Activated effector memory CD4-positive, alpha-beta T cell treated with Interleukin-2 at 50 U/mL for 16 hours (primary cell): Measurements from ENCODE around the gene CPNE4.
A peak's percentile ranks its signal among the peaks of the same experiment; 100 is the strongest.
"Not testable (repeated sequence)": the region's sequence is repeated elsewhere in the genome, so short reads cannot be mapped to it uniquely, and the experiment has no call there.

Experiments
- DNase-seq: peaks from one replicate; pipeline ENCODE4 v3.0.0-alpha.2; 2020

The CPNE4 gene

DNA sequence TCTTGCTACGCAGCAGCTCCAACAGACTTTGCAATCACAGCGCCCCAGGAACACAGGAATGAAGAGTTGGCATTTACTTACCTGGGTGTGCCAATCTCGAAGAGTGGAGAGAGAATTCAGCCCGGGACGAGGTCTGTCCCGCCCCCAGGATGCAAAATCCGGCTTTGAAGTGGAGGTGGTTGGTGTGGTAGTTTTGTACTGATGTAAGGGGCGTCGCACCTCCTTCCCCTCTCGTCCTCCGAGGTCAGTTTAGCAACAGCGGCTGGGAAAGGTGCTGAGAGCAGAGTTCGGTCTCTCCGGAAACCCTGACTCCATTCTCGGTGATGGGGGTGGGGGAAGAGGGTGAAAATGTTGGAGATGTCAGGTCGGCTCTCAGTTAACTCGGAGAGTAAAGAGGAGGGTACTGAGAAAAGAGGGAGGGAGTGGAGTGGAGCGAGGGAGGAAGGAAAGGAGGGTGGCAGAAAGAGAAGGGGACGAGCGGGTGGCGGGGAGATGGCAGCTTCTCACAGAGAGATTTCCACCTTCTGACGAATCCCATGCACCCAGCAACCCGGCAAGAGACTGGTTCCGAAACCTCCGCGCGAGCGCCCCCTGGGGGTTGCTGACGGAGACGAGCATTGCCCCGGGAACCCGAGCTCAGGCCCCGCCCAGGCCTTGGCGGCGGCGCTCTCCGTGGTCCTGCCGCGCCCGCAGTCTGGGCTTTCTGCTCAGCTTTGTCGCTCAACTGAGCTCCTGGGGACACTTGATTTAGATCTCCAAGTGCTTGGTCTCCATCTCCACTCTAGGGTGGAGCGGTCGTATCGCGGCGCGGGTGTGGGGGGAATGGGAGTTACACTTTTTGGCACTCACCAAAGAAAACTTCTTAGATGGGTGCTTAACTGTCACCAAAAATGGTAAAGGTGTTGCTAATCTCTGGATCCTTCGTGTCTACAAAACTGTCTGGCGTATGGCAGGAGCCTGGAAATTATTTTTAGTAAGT, at the start of gene CPNE4:
CPNE4 (minus strand) TSS at position 529 of the 979 bp plus-strand sequence.
- DNase-seq = peak; percentile 15

DNA sequence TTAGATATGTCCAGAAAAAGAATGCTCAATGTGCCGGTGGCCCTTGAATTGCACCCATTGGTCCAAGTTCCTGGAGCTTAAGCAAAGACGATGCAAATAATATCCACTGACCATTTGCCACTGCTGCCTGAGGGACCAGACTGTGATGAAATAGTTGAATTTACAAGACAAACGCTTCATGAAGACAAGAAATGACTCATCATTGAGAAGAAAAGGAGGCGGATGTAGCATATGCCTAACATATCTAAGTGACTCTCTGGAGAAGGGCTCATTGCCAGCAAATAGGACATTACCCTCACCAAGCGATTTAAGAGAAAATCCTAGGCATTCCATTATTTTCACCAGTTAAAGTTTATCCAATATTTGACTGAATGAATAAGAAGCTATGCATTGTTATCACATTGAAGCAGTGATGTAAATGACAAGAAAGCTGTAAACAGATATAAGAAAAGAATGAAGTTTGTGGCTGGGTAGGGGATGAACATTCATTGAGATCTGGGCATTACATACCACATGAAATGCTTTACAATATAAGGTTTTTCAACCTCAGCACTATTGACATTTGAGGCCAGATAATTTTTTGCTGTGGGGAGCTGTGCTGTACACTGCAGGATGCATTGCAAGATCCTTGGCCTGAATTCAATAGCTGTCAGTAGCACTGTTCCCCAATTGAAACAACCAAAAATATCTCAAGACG, 48.9 kb upstream of the CPNE4 start:
- DNase-seq = no peak

DNA sequence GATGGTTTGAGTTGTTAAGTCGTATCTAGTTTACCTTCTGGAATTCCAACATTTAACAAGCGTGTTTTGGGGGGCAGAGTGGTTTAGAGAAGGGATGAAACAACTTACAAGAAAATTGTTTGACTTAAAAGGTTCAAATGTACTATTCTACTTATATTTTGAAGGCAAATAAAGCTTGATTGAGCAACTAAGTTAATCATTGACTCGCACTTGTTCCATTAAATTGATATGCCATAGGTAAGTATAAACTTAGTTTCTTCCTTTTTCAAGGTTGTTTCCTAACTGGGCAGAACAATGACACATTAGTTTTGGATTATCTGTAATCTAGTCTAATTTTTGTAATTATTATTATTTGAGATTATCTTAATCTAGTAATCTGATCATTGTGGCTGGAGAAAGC, 48.3 kb upstream of the CPNE4 start:
- no peak for DNase-seq

GRCh38 chr3:132079147-132079546, 44.3 kb upstream of the CPNE4 start:
- no peak for DNase-seq

DNA sequence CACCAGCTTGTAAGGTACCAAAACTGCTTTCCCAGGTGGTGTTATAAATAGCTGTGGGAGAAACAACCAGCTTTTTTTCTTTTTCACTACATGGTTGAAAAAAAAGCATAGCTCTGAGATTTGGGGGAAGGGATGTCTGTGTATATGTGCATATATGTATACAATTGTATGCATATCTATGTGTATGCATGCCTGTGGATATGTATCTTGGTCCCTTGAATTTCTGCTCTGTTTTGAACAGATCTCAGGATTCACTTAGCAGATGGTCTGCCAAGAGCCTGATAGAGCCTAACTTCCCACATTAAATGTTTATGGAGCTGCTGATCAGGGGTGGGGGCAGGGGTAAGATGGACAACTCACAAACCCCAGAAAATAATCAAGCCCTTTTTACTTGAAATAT, 39.0 kb upstream of the CPNE4 start:
- no peak for DNase-seq

- DNase-seq = no peak
Measured at GRCh38 chr3:132071043-132071442, 36.2 kb upstream of the CPNE4 start.

- no peak for DNase-seq
Measured at GRCh38 chr3:132064114-132064513, 29.3 kb upstream of the CPNE4 start.

DNA sequence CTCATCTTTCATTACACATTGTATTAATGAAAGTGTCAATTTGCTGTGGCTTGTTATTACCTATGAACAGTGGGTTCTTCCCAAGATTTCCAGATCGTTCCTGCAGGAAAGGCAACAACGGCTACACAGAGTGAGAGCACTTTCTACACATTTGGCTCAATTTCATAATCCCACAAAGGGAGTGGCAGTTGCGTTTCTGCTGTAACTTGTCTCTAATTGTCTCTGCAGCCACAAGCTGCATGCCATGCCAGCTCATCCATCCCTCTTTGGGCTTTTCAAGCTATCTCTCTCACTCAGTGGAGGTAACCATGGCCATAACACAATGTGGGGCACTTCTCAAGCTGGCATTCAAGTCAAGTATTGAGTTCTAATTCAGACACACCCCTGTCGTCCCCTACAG, 27.7 kb upstream of the CPNE4 start:
- no peak for DNase-seq

GRCh38 chr3:132055872-132056271, 21.1 kb upstream of the CPNE4 start:
- no peak for DNase-seq

DNA sequence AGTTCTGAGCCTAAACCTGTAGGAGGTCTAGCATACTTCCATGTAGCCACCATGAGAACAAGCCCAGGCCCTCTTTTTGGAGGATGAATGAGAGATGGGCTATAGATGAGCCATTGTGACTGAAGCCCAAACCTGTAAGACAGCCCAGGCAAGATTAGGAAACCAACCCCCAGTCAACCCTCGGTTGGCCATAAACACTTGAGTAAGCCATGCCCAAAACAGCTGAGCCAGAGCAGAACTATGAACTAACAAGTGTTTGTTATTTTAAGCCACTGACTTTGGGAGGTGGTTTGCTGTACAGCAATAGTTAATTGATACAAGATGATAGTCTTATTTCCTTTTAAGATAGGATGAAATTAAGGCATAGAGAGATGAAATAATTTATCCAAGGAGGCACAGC, 12.4 kb upstream of the CPNE4 start:
- DNase-seq = no peak

DNA sequence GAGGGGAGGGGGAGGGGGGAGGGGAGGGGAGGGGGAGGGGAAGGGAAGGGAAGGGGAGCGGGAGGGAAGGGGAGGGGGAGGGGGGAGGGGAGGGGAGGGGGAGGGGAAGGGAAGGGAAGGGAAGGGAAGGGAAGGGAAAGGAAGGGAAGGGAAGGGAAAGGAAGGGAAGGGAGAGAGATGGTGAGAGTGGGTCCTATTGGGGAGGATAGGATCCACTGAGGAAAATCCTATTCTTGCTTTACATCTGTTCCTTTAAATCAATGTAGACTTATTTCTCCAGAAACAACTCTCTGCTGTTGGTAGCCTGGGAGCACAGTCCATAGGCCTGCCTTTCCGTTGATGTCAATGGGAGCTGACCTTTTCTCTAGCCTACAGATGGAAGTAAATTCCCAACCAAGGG, 10.1 kb upstream of the CPNE4 start:
- DNase-seq = not testable (repeated sequence)

DNA sequence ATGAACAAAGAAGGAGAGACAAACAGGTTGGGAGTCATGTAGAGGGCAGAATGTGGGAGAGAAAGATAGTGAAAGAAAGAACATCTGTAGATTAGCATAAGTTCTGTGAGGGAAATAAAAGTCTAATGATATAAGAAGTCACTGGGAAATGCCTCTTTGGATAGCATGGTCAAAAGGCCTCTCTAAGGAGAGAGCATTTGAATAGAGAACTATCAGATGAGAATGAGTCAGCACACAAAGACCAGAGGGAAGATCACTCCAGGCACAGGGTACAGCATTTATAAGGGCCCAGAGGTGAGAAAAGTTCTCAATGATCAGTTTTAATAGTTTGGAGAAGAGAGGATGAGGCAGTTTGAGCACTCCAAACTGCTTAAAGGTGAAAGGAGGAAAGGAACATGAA, 7.9 kb upstream of the CPNE4 start:
- DNase-seq = no peak

DNA sequence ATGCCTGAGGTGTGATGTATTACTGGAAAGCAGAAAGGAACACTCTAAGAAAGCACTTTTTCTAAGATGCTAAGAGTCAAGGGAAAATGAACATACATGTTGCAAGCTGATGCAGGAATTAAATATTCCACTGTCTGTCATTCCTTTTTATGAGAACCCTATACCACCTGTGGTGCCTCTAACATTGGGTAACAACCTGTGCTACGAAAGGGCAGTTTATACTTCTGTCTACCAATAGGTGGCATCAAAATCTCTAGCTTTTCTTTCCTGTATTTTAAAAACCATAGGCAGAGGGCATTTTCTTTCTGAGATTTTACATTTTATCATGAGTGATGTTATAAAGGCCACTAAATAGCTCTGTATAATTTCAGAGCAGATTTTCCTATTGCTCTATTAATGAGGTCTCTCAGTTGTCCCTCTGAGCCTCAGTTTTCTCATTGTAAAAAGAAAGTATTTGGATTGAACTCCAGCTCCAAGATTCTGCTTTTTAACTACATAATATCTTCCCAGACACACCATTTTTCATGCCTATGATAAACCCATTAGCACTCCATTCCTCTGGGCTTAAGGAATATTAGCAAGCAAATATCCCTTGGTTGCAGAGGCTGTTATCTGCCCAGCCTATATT, 3.5 kb upstream of the CPNE4 start:
- DNase-seq = no peak

- no peak for DNase-seq
Measured at GRCh38 chr3:132037581-132037980, 2.8 kb upstream of the CPNE4 start.

- DNase-seq = no peak
Measured at GRCh38 chr3:132037056-132037455, 2.2 kb upstream of the CPNE4 start.

DNA sequence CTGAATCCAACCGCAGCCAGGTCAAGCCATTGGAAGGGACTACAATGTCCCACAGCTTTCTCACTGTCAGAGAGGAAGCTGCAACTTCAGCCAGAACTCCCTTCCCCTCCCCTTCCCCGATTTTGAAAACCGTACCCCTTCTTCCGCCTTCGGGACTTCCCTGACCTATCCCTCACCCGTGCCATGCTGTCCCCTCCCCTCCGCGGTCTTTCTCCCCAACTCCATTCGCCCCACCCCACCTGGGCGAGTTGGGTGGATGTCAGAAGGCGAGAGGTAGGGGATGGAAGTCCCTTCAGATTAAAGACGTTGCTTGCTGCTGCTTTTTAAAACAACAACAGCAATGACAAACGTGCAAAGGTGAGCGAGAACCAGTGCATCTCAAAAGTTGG, 723 bp downstream of the CPNE4 start:
- DNase-seq = no peak

DNA sequence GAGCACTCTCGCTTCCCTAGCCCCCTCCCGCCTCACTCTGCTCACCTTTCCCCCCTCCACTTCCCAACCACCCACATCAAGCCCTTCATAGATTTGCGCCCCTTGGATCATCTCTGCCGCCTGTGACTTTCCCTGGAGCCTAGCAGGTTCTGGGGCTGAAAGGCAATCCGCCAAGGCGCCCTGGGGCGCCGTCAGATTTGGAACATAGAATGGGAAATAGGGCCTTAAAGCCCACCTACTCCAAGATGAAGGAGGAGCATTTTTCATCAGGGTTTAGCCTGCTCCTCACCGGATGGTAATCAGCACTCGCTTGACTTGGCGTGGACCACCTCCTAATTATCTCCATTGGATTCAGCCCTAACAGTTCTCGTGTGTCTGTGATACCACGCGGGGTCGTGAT, 1.3 kb downstream of the CPNE4 start:
- no peak for DNase-seq

DNA sequence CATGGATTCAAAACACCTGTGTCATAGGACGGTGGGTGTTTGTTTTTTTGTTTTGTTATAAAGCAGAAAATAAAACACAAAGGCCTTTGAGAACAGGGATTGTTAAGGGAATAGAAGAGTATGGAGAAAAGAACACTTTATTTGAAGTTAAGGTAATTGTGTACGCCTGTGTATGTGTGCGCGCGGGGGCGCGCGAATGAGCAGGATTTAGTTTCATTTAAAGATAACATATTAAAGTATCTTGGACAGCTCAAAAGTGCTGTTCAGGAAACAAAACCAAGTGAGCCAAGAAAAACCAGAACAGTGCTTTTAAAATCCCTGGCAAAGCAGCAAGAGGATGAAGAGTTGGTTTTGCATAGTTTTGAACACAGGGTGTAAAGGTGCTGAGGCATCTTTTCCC, 1.9 kb downstream of the CPNE4 start:
- no peak for DNase-seq

GRCh38 chr3:132029182-132029902, 5.5 kb downstream of the CPNE4 start:
- peak; percentile 12 for DNase-seq

DNA sequence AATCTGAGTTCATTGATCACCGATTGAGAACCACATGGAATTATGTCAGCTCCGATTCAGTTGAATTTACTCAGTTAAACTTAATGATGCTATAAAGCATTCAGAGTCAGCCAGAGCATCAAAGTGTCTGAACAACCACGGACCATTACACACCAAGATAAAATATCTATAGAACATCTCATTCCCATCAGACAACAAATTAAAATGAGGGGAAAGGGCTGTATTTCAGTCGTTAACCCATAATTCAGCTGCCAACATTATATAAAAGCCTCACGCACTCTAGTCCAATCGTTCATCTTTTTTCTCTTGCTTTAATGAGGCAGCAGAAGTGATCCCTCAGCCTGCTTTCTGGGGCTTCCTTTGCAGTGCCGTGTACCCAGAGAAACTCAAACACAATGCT, 11.9 kb downstream of the CPNE4 start:
- no peak for DNase-seq

GRCh38 chr3:132020058-132020457, 14.8 kb downstream of the CPNE4 start:
- DNase-seq = no peak

DNA sequence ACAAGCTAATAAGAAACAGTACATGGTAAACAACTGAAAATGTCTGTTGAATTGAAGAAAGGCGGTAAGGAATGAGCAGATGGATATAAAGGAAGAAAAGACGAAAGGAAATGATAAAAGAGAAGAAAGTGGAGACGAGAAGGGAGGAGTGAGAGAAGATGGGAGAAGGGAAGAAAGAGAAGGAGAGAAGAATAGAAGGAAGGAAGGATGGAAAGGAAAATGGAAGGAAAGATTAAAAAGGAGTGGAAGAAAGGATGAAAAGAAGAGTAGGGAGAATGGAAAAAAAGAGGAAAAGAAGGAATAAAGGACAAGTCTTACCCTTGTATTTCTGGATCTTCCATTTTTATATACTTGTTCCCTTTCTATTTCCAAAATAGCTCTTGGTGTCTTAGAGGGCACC, 17.7 kb downstream of the CPNE4 start:
- no peak for DNase-seq
